Endodermal cell (in vitro differentiated cells): Measurements from ENCODE around the gene STK35. TPM values are rescaled to one million over a fixed set of nuclear protein-coding genes. Genes with fewer than 3 reads are reported as not detected.

Experiments used
- DNase-seq: peaks from one replicate; pipeline ENCODE4 v3.0.0-alpha.2; 2017
- H3K27ac ChIP-seq: 2 replicates; pipeline ENCODE4 v1.5.1; 2013; ENCODE audit warnings: mild to moderate bottlenecking, low read depth, low read length, moderate library complexity
- H3K27me3 ChIP-seq: 2 replicates; pipeline ENCODE4 v1.6.1; 2013; ENCODE audit warnings: mild to moderate bottlenecking, low read length, moderate library complexity; ENCODE audit not compliant: insufficient read depth, control insufficient read depth, poor library complexity, severe bottlenecking
- H3K36me3 ChIP-seq: 2 replicates; pipeline ENCODE4 v1.7.0; 2013; ENCODE audit warnings: mild to moderate bottlenecking, low read length, moderate library complexity; ENCODE audit not compliant: control insufficient read depth, insufficient read depth
- H3K4me1 ChIP-seq: one replicate; pipeline ENCODE4 v1.7.0; 2013; ENCODE audit warnings: low read length; ENCODE audit not compliant: control insufficient read depth, insufficient read depth
- H3K4me3 ChIP-seq: 2 replicates; pipeline ENCODE4 v1.5.1; 2013; ENCODE audit warnings: mild to moderate bottlenecking, low read length, moderate library complexity
- H3K9ac ChIP-seq: 2 replicates; pipeline ENCODE4 v1.6.1; 2013; ENCODE audit warnings: mild to moderate bottlenecking, low read length, moderate library complexity; ENCODE audit not compliant: poor library complexity, severe bottlenecking; ENCODE audit errors: extremely low read depth
- H3K9me3 ChIP-seq: 2 replicates; pipeline ENCODE4 v1.6.1; 2013; ENCODE audit warnings: mild to moderate bottlenecking, low read length, moderate library complexity; ENCODE audit not compliant: control insufficient read depth
- H3K27ac Mint-ChIP-seq: 2 replicates; pipeline ENCODE4 v1.8.0; 2020; ENCODE audit warnings: mixed read lengths
- H3K27me3 Mint-ChIP-seq: 2 replicates; pipeline ENCODE4 v1.8.0; 2021; ENCODE audit warnings: mild to moderate bottlenecking, mixed read lengths; ENCODE audit not compliant: insufficient read depth
- H3K36me3 Mint-ChIP-seq: 2 replicates; pipeline ENCODE4 v1.8.0; 2020; ENCODE audit warnings: low read depth, mixed read lengths
- H3K4me1 Mint-ChIP-seq: 2 replicates; pipeline ENCODE4 v1.8.0; 2020; ENCODE audit warnings: mixed read lengths
- H3K4me3 Mint-ChIP-seq: 2 replicates; pipeline ENCODE4 v1.8.0; 2020; ENCODE audit warnings: mild to moderate bottlenecking, moderate library complexity, mixed read lengths
- H3K9me3 Mint-ChIP-seq: 2 replicates; pipeline ENCODE4 v1.8.0; 2020; ENCODE audit warnings: mild to moderate bottlenecking, mixed read lengths
- CTCF ChIP-seq: fragments of 200-600 bp; sonication (generic); conservative IDR thresholded peaks from 2 replicates; pipeline ENCODE4 v1.5.0; 2021; ENCODE audit warnings: antibody characterized with exemption, mild to moderate bottlenecking
- WGBS, 2 experiments: methylation state at CpG; one replicate each; pipeline versions ENCODE4 v1.1.5 to v1.1.7; 2013; ENCODE audit warnings: missing lambda C conversion rate in 2 of 2, mixed read lengths in 1 of 2; ENCODE audit not compliant: insufficient coverage in 1 of 2, insufficient read length in 1 of 2; 5-methylcytosine and 5-hydroxymethylcytosine counted together
- total RNA-seq, 2 donors: library from RNA; stranded (reverse); fragmentation: NEBNext Ultra II Directional in 1 of 2; extraction: Animal tissue kit (Norgen Biotek cat#: 25700) in 1 of 2; gene quantifications; 2 replicates in 1 of 2; 3 replicates in 1 of 2; pipeline ENCODE4 v1.2.1, GENCODE V29; 2021

The STK35 gene
- total RNA-seq, 2 donors from 2014 or later, result 44.0 to 46.3 TPM

- Histone ChIP-seq H3K4me3 (no peak overlapping the region), H3K27me3 (no peaks in the 10 kb centered on the region), H3K36me3 (peaks cover 24% of the 10 kb centered on the region), H3K9ac (no peak overlapping the region), H3K4me1 (no peaks in the 10 kb centered on the region), H3K9me3 (no peaks in the 10 kb centered on the region), H3K27ac (no peak overlapping the region)
- no peak for DNase-seq
- no peak overlapping the region for H3K4me3 Mint-ChIP-seq
- H3K27me3 Mint-ChIP-seq, result no peaks in the 10 kb centered on the region
- 92 to 95% methylated on average over 5 to 6 of the region's 6 CpGs for WGBS, 2 experiments
- H3K27ac Mint-ChIP-seq, result peak overlapping the region; percentile 65
- H3K4me1 Mint-ChIP-seq, result peaks cover 29% of the 10 kb centered on the region
- H3K36me3 Mint-ChIP-seq, result peaks cover 4% of the 10 kb centered on the region
- no peak for TF ChIP-seq CTCF
- no peaks in the 10 kb centered on the region for H3K9me3 Mint-ChIP-seq
Measured at GRCh38 chr20:2128542-2128941, 26.9 kb downstream of the STK35 start.

- Histone ChIP-seq H3K27me3 (no peaks in the 10 kb centered on the region), H3K4me3 (no peak overlapping the region), H3K9ac (no peak overlapping the region), H3K27ac (no peak overlapping the region), H3K9me3 (no peaks in the 10 kb centered on the region), H3K4me1 (no peaks in the 10 kb centered on the region), H3K36me3 (peaks cover 20% of the 10 kb centered on the region)
- Mint-ChIP-seq H3K9me3 (no peaks in the 10 kb centered on the region), H3K4me1 (peaks cover 29% of the 10 kb centered on the region), H3K27ac (peak overlapping the region; percentile 6), H3K27me3 (no peaks in the 10 kb centered on the region), H3K36me3 (peaks cover 2% of the 10 kb centered on the region), H3K4me3 (no peak overlapping the region)
- DNase-seq, result no peak
- TF ChIP-seq CTCF, result no peak
- 87 to 91% methylated on average over 9 to 14 of the region's 15 CpGs for WGBS, 2 experiments
Measured at GRCh38 chr20:2130062-2130591, 28.5 kb downstream of the STK35 start.

- peak overlapping the region; percentile 6 for H3K27ac Mint-ChIP-seq
- Histone ChIP-seq H3K4me3 (no peak overlapping the region), H3K36me3 (peaks cover 14% of the 10 kb centered on the region), H3K9me3 (no peaks in the 10 kb centered on the region), H3K9ac (no peak overlapping the region), H3K27me3 (no peaks in the 10 kb centered on the region), H3K4me1 (no peaks in the 10 kb centered on the region), H3K27ac (no peak overlapping the region)
- no peaks in the 10 kb centered on the region for H3K36me3 Mint-ChIP-seq
- no peaks in the 10 kb centered on the region for H3K9me3 Mint-ChIP-seq
- no peak for TF ChIP-seq CTCF
- H3K4me1 Mint-ChIP-seq, result peaks cover 29% of the 10 kb centered on the region
- 52 to 79% methylated on average over 4 to 9 of the region's 9 CpGs for WGBS, 2 experiments
- peak; percentile 75 for DNase-seq
- no peak overlapping the region for H3K4me3 Mint-ChIP-seq
- H3K27me3 Mint-ChIP-seq, result no peaks in the 10 kb centered on the region
Measured at GRCh38 chr20:2130683-2131082, 29.1 kb downstream of the STK35 start.
